Calu3 (cell line): ENCODE results near the gene MAP4K1. TPM values are rescaled to one million over a fixed set of nuclear protein-coding genes. Genes with fewer than 3 reads are reported as not detected.

Source experiments
- BruUV-seq: library from RNA; stranded (reverse); fragments of 400-500 nt; replicated peaks from 2 replicates; lab custom pipeline; 2021; lab: Mats Ljungman, UMichigan
- CTCF ChIA-PET: fragments of 300-600 bp; sonication (Branson Sonifier 250); formaldehyde crosslinking; loops from one replicate; lab custom pipeline; 2022; ENCODE audit warnings: antibody characterized with exemption; lab: Charles Lee
- DNase-seq: peaks from one replicate; pipeline ENCODE4 v3.0.0; 2022
- H3K27ac Mint-ChIP-seq: one replicate; pipeline ENCODE4 v1.8.0; 2022; ENCODE audit warnings: mixed read lengths; ENCODE audit not compliant: unreplicated experiment
- H3K27me3 Mint-ChIP-seq: one replicate; pipeline ENCODE4 v1.8.0; 2022; ENCODE audit warnings: mixed read lengths; ENCODE audit not compliant: unreplicated experiment
- H3K36me3 Mint-ChIP-seq: one replicate; pipeline ENCODE4 v1.8.0; 2022; ENCODE audit warnings: mild to moderate bottlenecking, moderate library complexity, mixed read lengths; ENCODE audit not compliant: insufficient read depth, unreplicated experiment
- H3K4me1 Mint-ChIP-seq: one replicate; pipeline ENCODE4 v1.8.0; 2022; ENCODE audit warnings: mild to moderate bottlenecking, low read depth, mixed read lengths; ENCODE audit not compliant: unreplicated experiment
- H3K4me3 Mint-ChIP-seq: one replicate; pipeline ENCODE4 v1.8.0; 2022; ENCODE audit warnings: mild to moderate bottlenecking, low read depth, moderate library complexity, mixed read lengths; ENCODE audit not compliant: unreplicated experiment
- H3K9me3 Mint-ChIP-seq: one replicate; pipeline ENCODE4 v1.8.0; 2022; ENCODE audit warnings: low read depth, mixed read lengths; ENCODE audit not compliant: unreplicated experiment
- CTCF ChIP-seq: fragments of 200-600 bp; IDR thresholded peaks from one replicate; pipeline ENCODE4 v1.8.0; 2022; ENCODE audit warnings: antibody characterized with exemption; ENCODE audit not compliant: unreplicated experiment
- intact Hi-C: fragments of 100-400 bp; cut with micrococcal nuclease; formaldehyde crosslinking; loops from one replicate; pipeline ENCODE4 v1.10.0; 2022; ENCODE audit not compliant: unreplicated experiment
- total RNA-seq: library from RNA; stranded (reverse); gene quantifications from 2 replicates; pipeline ENCODE4 v1.2.3, GENCODE V29; 2022

MAP4K1 gene
- total RNA-seq, 1 experiment from 2014 or later = not detected

GRCh38 chr19:38647368-38647965, 29.7 kb upstream of the MAP4K1 start, which contains the start of gene ACTN4:
ACTN4 (plus strand) TSS chr19:38647649; CDS start chr19:38647746, 97 bp downstream.
- CTCF ChIA-PET = interaction anchor here (0.6 to 2.5 kb wide), 9 partner anchors 10 to 283 kb away, joined by 3 to 19 read pairs (median 4); partner anchors contain the start of genes FAM98C and NFKBIB
- Mint-ChIP-seq H3K36me3 (peaks cover 58% of the 10 kb centered on the region), H3K27me3 (no peaks in the 10 kb centered on the region), H3K27ac (peak within 1 kb of the TSS; percentile 100), H3K4me3 (peak within 1 kb of the TSS; percentile 99), H3K4me1 (no peaks in the 10 kb centered on the region), H3K9me3 (no peaks in the 10 kb centered on the region)
- peak; percentile 100 for DNase-seq
- TF ChIP-seq CTCF = no peak
- intact Hi-C loops = no loop called here
- BruUV-seq = no TSS peak

- CTCF ChIA-PET = interaction anchor here (1.4 kb wide), 1 partner anchor 11 kb away, joined by 7 read pairs; no protein-coding TSS in a partner anchor
- no peak for DNase-seq
- H3K4me3 Mint-ChIP-seq = no peak overlapping the region
- H3K4me1 Mint-ChIP-seq = peaks cover 8% of the 10 kb centered on the region
- intact Hi-C loops = no loop called here
- no peak overlapping the region for H3K27ac Mint-ChIP-seq
- H3K27me3 Mint-ChIP-seq = no peaks in the 10 kb centered on the region
- no peaks in the 10 kb centered on the region for H3K9me3 Mint-ChIP-seq
- no peak for TF ChIP-seq CTCF
- BruUV-seq = no TSS peak
- H3K36me3 Mint-ChIP-seq = peaks cover 38% of the 10 kb centered on the region
These were observed 27.0 kb upstream of the MAP4K1 start for GRCh38 chr19:38644719-38645118.

GRCh38 chr19:38642176-38642575, 24.4 kb upstream of the MAP4K1 start:
- BruUV-seq = no TSS peak
- Mint-ChIP-seq H3K36me3 (peaks cover 22% of the 10 kb centered on the region), H3K27me3 (no peaks in the 10 kb centered on the region), H3K9me3 (no peaks in the 10 kb centered on the region), H3K4me1 (peaks cover 14% of the 10 kb centered on the region), H3K27ac (no peak overlapping the region), H3K4me3 (no peak overlapping the region)
- DNase-seq = no peak
- no peak for TF ChIP-seq CTCF
- intact Hi-C loops = no loop called here
- CTCF ChIA-PET = no interaction called here

GRCh38 chr19:38640368-38640767, 22.6 kb upstream of the MAP4K1 start:
- no peak overlapping the region for H3K27ac Mint-ChIP-seq
- H3K36me3 Mint-ChIP-seq = peaks cover 35% of the 10 kb centered on the region
- no TSS peak for BruUV-seq
- intact Hi-C loops = no loop called here
- no peak for DNase-seq
- CTCF ChIA-PET = no interaction called here
- TF ChIP-seq CTCF = no peak
- no peaks in the 10 kb centered on the region for H3K27me3 Mint-ChIP-seq
- peaks cover 30% of the 10 kb centered on the region for H3K4me1 Mint-ChIP-seq
- no peak overlapping the region for H3K4me3 Mint-ChIP-seq
- H3K9me3 Mint-ChIP-seq = no peaks in the 10 kb centered on the region
